ENCODE measurements around the gene CHST8.

- TF ChIP-seq, protein P1, sequence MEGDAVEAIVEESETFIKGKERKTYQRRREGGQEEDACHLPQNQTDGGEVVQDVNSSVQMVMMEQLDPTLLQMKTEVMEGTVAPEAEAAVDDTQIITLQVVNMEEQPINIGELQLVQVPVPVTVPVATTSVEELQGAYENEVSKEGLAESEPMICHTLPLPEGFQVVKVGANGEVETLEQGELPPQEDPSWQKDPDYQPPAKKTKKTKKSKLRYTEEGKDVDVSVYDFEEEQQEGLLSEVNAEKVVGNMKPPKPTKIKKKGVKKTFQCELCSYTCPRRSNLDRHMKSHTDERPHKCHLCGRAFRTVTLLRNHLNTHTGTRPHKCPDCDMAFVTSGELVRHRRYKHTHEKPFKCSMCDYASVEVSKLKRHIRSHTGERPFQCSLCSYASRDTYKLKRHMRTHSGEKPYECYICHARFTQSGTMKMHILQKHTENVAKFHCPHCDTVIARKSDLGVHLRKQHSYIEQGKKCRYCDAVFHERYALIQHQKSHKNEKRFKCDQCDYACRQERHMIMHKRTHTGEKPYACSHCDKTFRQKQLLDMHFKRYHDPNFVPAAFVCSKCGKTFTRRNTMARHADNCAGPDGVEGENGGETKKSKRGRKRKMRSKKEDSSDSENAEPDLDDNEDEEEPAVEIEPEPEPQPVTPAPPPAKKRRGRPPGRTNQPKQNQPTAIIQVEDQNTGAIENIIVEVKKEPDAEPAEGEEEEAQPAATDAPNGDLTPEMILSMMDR (IDR thresholded peaks at IDR 0.05), result no peak
- no peak for TF ChIP-seq POLR2A (IDR thresholded peaks at IDR 0.05)
These were observed 19.0 kb downstream of the CHST8 start for GRCh38 chr19:33640773-33641172.
